ENCODE data around the gene PCDH15.

- TF ChIP-seq, protein P1, sequence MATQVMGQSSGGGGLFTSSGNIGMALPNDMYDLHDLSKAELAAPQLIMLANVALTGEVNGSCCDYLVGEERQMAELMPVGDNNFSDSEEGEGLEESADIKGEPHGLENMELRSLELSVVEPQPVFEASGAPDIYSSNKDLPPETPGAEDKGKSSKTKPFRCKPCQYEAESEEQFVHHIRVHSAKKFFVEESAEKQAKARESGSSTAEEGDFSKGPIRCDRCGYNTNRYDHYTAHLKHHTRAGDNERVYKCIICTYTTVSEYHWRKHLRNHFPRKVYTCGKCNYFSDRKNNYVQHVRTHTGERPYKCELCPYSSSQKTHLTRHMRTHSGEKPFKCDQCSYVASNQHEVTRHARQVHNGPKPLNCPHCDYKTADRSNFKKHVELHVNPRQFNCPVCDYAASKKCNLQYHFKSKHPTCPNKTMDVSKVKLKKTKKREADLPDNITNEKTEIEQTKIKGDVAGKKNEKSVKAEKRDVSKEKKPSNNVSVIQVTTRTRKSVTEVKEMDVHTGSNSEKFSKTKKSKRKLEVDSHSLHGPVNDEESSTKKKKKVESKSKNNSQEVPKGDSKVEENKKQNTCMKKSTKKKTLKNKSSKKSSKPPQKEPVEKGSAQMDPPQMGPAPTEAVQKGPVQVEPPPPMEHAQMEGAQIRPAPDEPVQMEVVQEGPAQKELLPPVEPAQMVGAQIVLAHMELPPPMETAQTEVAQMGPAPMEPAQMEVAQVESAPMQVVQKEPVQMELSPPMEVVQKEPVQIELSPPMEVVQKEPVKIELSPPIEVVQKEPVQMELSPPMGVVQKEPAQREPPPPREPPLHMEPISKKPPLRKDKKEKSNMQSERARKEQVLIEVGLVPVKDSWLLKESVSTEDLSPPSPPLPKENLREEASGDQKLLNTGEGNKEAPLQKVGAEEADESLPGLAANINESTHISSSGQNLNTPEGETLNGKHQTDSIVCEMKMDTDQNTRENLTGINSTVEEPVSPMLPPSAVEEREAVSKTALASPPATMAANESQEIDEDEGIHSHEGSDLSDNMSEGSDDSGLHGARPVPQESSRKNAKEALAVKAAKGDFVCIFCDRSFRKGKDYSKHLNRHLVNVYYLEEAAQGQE (IDR thresholded peaks at IDR 0.05; ENCODE audit: unreplicated experiment), result no peak
- no peak for TF ChIP-seq POLR2AphosphoS5 (IDR thresholded peaks at IDR 0.05; ENCODE audit: low read depth)
- TF ChIP-seq CTCF (conservative IDR thresholded peaks at IDR 0.05; ENCODE audit: low read depth in 2 of 2), result no peak
- TF ChIP-seq EZH2 (IDR thresholded peaks at IDR 0.05; ENCODE audit: low read depth, unreplicated experiment), result no peak
- no peak for TF ChIP-seq STAT1 (IDR thresholded peaks at IDR 0.05; ENCODE audit: unreplicated experiment)
- TF ChIP-seq CREB1 (CRISPR knock-in tag; IDR thresholded peaks at IDR 0.05; ENCODE audit: low read depth), result no peak
- TF ChIP-seq EZH2phosphoT487 (IDR thresholded peaks at IDR 0.05; ENCODE audit: unreplicated experiment), result no peak
- no peak for TF ChIP-seq ETS1 (IDR thresholded peaks at IDR 0.05)
- no peak for TF ChIP-seq JUNB (IDR thresholded peaks at IDR 0.05; ENCODE audit: unreplicated experiment)
- no peak for TF ChIP-seq NANOG (IDR thresholded peaks at IDR 0.05; ENCODE audit: borderline replicate concordance)
- TF ChIP-seq ZNF114 (CRISPR knock-in tag; IDR thresholded peaks at IDR 0.05), result no peak
- TF ChIP-seq ZNF331 (CRISPR knock-in tag; IDR thresholded peaks at IDR 0.05; ENCODE audit: low read depth), result no peak
Observed at GRCh38 chr10:54808186-54808935, 7.3 kb upstream of the PCDH15 start.
